ENCODE results near the gene ARID3B. TPM values are rescaled to one million over a fixed set of nuclear protein-coding genes. Genes with fewer than 3 reads are reported as not detected.

The ARID3B gene
- total RNA-seq, 2 donors from 2014 or later: 37.4 to 42.6 TPM

GRCh38 chr15:74564182-74564581 lies 23.2 kb downstream of the ARID3B start:
- Mint-ChIP-seq H3K4me1 (peaks cover 22% of the 10 kb centered on the region), H3K36me3 (ENCODE audit: low read depth) (peaks cover 5% of the 10 kb centered on the region), H3K27ac (peak overlapping the region; percentile 8), H3K27me3 (no peaks in the 10 kb centered on the region), H3K4me3 (no peak overlapping the region)
- ATAC-seq (no peak), DNase-seq (no peak)
- no peaks in the 10 kb centered on the region for H3K9me3 ChIP-seq (ENCODE audit: control insufficient read depth, low read length, poor library complexity, severe bottlenecking)

- Mint-ChIP-seq H3K4me1 (peaks cover 19% of the 10 kb centered on the region), H3K27ac (no peak overlapping the region)
Observed at GRCh38 chr15:74565381-74566085, 24.5 kb downstream of the ARID3B start.

GRCh38 chr15:74568594-74568993 lies 27.6 kb downstream of the ARID3B start:
- peaks cover 7% of the 10 kb centered on the region for H3K36me3 Mint-ChIP-seq (ENCODE audit: low read depth)
- ATAC-seq: no peak
- no peak overlapping the region for H3K4me3 Mint-ChIP-seq
- DNase-seq: no peak
- peak overlapping the region; percentile 75 for H3K27ac Mint-ChIP-seq
- H3K4me1 Mint-ChIP-seq: peaks cover 16% of the 10 kb centered on the region
- no peaks in the 10 kb centered on the region for H3K27me3 Mint-ChIP-seq
- H3K9me3 ChIP-seq (ENCODE audit: control insufficient read depth, low read length, poor library complexity, severe bottlenecking): no peaks in the 10 kb centered on the region

More at GRCh38 chr15:74565381-74566085, 24.5 kb downstream of the ARID3B start:
- no peaks in the 10 kb centered on the region for H3K27me3 Mint-ChIP-seq
- DNase-seq (no peak), ATAC-seq (no peak)
- H3K9me3 ChIP-seq (ENCODE audit: control insufficient read depth, low read length, poor library complexity, severe bottlenecking): no peaks in the 10 kb centered on the region
- H3K4me3 Mint-ChIP-seq: no peak overlapping the region
- H3K36me3 Mint-ChIP-seq (ENCODE audit: low read depth): peaks cover 5% of the 10 kb centered on the region

GRCh38 chr15:74569731-74570070 lies 28.7 kb downstream of the ARID3B start:
- ATAC-seq (no peak), DNase-seq (no peak)
- Mint-ChIP-seq H3K36me3 (ENCODE audit: low read depth) (peaks cover 4% of the 10 kb centered on the region), H3K27ac (no peak overlapping the region), H3K4me3 (no peak overlapping the region), H3K27me3 (no peaks in the 10 kb centered on the region), H3K4me1 (peaks cover 15% of the 10 kb centered on the region)
- no peaks in the 10 kb centered on the region for H3K9me3 ChIP-seq (ENCODE audit: control insufficient read depth, low read length, poor library complexity, severe bottlenecking)

GRCh38 chr15:74571191-74571590 lies 30.2 kb downstream of the ARID3B start:
- DNase-seq (no peak), ATAC-seq (no peak)
- Mint-ChIP-seq H3K4me3 (no peak overlapping the region), H3K4me1 (peaks cover 11% of the 10 kb centered on the region), H3K27ac (peak overlapping the region; percentile 14), H3K27me3 (no peaks in the 10 kb centered on the region), H3K36me3 (ENCODE audit: low read depth) (peaks cover 4% of the 10 kb centered on the region)
- no peaks in the 10 kb centered on the region for H3K9me3 ChIP-seq (ENCODE audit: control insufficient read depth, low read length, poor library complexity, severe bottlenecking)

GRCh38 chr15:74573987-74574386 lies 33.0 kb downstream of the ARID3B start:
- Mint-ChIP-seq H3K4me3 (no peak overlapping the region), H3K27ac (no peak overlapping the region), H3K27me3 (no peaks in the 10 kb centered on the region), H3K4me1 (peaks cover 4% of the 10 kb centered on the region), H3K36me3 (ENCODE audit: low read depth) (peaks cover 7% of the 10 kb centered on the region)
- H3K9me3 ChIP-seq (ENCODE audit: control insufficient read depth, low read length, poor library complexity, severe bottlenecking): no peaks in the 10 kb centered on the region
- DNase-seq (no peak), ATAC-seq (no peak)

GRCh38 chr15:74578496-74578994 lies 37.5 kb downstream of the ARID3B start:
- Mint-ChIP-seq H3K36me3 (ENCODE audit: low read depth) (peaks cover 3% of the 10 kb centered on the region), H3K4me3 (no peak overlapping the region), H3K27ac (no peak overlapping the region), H3K4me1 (peaks cover 4% of the 10 kb centered on the region), H3K27me3 (no peaks in the 10 kb centered on the region)
- H3K9me3 ChIP-seq (ENCODE audit: control insufficient read depth, low read length, poor library complexity, severe bottlenecking): no peaks in the 10 kb centered on the region
- DNase-seq (no peak), ATAC-seq (no peak)

- Mint-ChIP-seq H3K27ac (no peak overlapping the region), H3K27me3 (no peaks in the 10 kb centered on the region), H3K36me3 (ENCODE audit: low read depth) (peaks cover 3% of the 10 kb centered on the region), H3K4me1 (peaks cover 6% of the 10 kb centered on the region), H3K4me3 (no peak overlapping the region)
- ATAC-seq (no peak), DNase-seq (no peak)
- no peaks in the 10 kb centered on the region for H3K9me3 ChIP-seq (ENCODE audit: control insufficient read depth, low read length, poor library complexity, severe bottlenecking)
Observed at GRCh38 chr15:74579001-74579400, 38.0 kb downstream of the ARID3B start.

- ATAC-seq (no peak), DNase-seq (no peak)
- Mint-ChIP-seq H3K27me3 (no peaks in the 10 kb centered on the region), H3K4me3 (no peak overlapping the region), H3K27ac (peak overlapping the region; percentile 27), H3K4me1 (peaks cover 4% of the 10 kb centered on the region), H3K36me3 (ENCODE audit: low read depth) (peaks cover 3% of the 10 kb centered on the region)
- H3K9me3 ChIP-seq (ENCODE audit: control insufficient read depth, low read length, poor library complexity, severe bottlenecking): no peaks in the 10 kb centered on the region
Observed at GRCh38 chr15:74580538-74581350, 39.7 kb downstream of the ARID3B start.

- Mint-ChIP-seq H3K27ac (peak overlapping the region; percentile 75), H3K4me1 (peaks cover 8% of the 10 kb centered on the region), H3K27me3 (no peaks in the 10 kb centered on the region), H3K4me3 (no peak overlapping the region), H3K36me3 (ENCODE audit: low read depth) (peaks cover 7% of the 10 kb centered on the region)
- no peak for ATAC-seq
- no peak for DNase-seq
- no peaks in the 10 kb centered on the region for H3K9me3 ChIP-seq (ENCODE audit: control insufficient read depth, low read length, poor library complexity, severe bottlenecking)
Observed at GRCh38 chr15:74584204-74584603, 43.2 kb downstream of the ARID3B start.

GRCh38 chr15:74584779-74585178 lies 43.8 kb downstream of the ARID3B start:
- H3K4me3 Mint-ChIP-seq: no peak overlapping the region
- no peaks in the 10 kb centered on the region for H3K27me3 Mint-ChIP-seq
- peaks cover 7% of the 10 kb centered on the region for H3K36me3 Mint-ChIP-seq (ENCODE audit: low read depth)

GRCh38 chr15:74585191-74585590 lies 44.2 kb downstream of the ARID3B start:
- Mint-ChIP-seq H3K27ac (peak overlapping the region; percentile 75), H3K27me3 (no peaks in the 10 kb centered on the region), H3K4me1 (peaks cover 8% of the 10 kb centered on the region), H3K4me3 (no peak overlapping the region), H3K36me3 (ENCODE audit: low read depth) (peaks cover 7% of the 10 kb centered on the region)
- no peaks in the 10 kb centered on the region for H3K9me3 ChIP-seq (ENCODE audit: control insufficient read depth, low read length, poor library complexity, severe bottlenecking)
- no peak for DNase-seq
- ATAC-seq: no peak

More at GRCh38 chr15:74584779-74585178, 43.8 kb downstream of the ARID3B start:
- peaks cover 8% of the 10 kb centered on the region for H3K4me1 Mint-ChIP-seq
- H3K27ac Mint-ChIP-seq: peak overlapping the region; percentile 75
- no peak for ATAC-seq
- no peaks in the 10 kb centered on the region for H3K9me3 ChIP-seq (ENCODE audit: control insufficient read depth, low read length, poor library complexity, severe bottlenecking)
- no peak for DNase-seq

GRCh38 chr15:74585857-74586256 lies 44.8 kb downstream of the ARID3B start:
- Mint-ChIP-seq H3K27ac (no peak overlapping the region), H3K27me3 (no peaks in the 10 kb centered on the region), H3K36me3 (ENCODE audit: low read depth) (peaks cover 7% of the 10 kb centered on the region), H3K4me3 (no peak overlapping the region), H3K4me1 (peaks cover 8% of the 10 kb centered on the region)
- ATAC-seq (no peak), DNase-seq (no peak)
- H3K9me3 ChIP-seq (ENCODE audit: control insufficient read depth, low read length, poor library complexity, severe bottlenecking): no peaks in the 10 kb centered on the region

Measured in T-helper 17 cell (primary cell).